Non-pigmented ciliary epithelial cell (primary cell): ENCODE measurements around the gene FSCB.
"Not testable (repeated sequence)": the region's sequence is repeated elsewhere in the genome, so short reads cannot be mapped to it uniquely, and the experiment has no call there.

Source experiments
- DNase-seq: peaks from one replicate; pipeline ENCODE4 v3.0.0-alpha.2; 2010; ENCODE audit warnings: low read depth

Gene FSCB, protein sequence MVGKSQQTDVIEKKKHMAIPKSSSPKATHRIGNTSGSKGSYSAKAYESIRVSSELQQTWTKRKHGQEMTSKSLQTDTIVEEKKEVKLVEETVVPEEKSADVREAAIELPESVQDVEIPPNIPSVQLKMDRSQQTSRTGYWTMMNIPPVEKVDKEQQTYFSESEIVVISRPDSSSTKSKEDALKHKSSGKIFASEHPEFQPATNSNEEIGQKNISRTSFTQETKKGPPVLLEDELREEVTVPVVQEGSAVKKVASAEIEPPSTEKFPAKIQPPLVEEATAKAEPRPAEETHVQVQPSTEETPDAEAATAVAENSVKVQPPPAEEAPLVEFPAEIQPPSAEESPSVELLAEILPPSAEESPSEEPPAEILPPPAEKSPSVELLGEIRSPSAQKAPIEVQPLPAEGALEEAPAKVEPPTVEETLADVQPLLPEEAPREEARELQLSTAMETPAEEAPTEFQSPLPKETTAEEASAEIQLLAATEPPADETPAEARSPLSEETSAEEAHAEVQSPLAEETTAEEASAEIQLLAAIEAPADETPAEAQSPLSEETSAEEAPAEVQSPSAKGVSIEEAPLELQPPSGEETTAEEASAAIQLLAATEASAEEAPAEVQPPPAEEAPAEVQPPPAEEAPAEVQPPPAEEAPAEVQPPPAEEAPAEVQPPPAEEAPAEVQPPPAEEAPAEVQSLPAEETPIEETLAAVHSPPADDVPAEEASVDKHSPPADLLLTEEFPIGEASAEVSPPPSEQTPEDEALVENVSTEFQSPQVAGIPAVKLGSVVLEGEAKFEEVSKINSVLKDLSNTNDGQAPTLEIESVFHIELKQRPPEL

DNA sequence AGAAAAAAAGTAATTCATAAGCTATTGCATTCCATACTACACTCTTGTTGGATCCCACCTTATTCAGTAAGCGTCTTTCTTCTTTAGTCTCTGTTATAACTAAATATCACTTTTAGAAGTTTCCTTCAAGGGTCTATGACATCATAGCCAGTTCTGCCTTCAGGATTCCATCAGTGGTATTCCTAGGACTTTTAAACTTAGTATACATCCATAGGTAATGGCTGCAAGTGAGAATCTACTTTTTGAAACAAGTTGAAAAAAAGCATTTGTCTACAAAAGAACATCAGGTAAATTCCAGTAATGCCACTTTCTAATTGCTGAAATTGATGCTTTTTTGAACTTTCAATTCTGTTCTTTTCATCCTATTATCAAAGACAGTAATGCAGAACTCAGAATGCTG, at the start of gene FSCB:
TSS of gene FSCB (minus strand) at position 101 of the 400 bp plus-strand sequence. CDS start 296 bp downstream, outside the sequence.
- no peak for DNase-seq

DNA sequence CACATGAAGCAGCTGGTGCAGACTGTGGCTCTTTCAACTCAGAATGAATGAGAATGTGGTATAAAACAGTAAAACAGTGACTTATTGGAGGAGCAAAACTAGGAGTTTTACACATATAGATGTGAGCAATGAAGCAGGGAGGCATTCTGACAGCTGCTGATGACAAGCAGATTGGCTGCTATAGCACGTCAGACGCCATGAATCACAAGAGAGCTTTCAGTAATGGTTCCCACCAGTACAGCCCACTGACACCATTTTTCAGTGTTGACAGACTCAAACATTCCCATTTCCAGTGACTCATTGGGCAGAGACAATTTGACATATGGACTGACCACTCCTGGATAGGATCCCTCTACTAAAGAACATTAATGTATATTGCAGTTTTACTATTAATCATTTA, 24.6 kb upstream of the FSCB start:
- no peak for DNase-seq

DNA sequence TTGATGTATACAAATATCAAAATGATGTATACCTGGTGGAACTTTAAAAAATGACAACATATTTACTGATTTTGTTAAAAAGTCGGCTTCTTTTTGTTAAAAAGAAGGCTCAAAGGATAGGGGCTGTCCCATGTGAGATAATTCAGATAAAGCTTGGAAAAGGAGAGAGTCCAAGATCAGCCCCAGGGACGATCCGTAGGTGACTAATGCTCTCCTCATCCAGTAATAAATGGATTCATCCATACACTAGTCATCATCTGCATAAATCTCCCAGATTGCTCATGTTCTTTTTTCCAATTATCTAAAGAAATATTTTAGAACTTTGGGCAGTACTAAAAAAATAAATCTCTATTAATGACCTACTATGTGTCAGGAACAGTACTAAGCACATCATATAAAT, 23.4 kb upstream of the FSCB start:
- DNase-seq: no peak

DNA sequence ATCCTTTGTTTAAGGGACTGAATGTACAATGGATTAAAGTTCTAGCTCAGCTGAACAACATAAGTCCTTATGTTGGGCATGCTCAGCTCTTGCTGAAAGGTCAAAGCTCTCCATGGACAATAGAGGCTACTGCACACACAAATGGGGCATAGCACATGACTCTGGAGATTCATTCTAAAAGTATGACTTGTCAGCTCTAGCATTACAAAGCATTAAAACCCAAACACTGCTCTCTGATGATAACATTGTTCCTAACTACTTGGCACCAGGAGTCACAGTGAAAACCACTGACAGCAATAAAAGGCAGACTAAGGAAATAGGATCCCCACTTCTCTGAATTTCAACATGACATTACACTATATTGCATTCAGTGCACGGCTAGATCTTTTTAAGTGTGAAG, 21.9 kb upstream of the FSCB start:
- no peak for DNase-seq

DNA sequence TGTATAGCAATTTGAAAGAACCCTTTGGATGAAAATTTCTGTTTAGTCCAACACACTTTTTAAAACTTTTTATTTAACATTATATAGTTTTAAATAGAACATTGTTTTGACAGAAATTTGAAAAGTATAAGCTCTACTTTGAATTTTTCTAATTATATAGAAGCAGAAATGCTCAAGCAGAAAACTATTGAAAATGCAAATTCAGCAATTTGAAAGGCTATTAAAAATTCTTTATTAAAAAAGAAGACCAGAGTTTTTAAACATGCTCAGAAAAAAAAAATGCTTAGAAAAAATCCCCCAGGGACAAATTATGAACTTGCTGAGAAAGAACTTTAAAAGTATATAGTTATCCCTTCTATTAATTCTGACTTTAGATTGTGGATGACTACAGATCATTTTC, 21.1 kb upstream of the FSCB start:
- DNase-seq: no peak

DNA sequence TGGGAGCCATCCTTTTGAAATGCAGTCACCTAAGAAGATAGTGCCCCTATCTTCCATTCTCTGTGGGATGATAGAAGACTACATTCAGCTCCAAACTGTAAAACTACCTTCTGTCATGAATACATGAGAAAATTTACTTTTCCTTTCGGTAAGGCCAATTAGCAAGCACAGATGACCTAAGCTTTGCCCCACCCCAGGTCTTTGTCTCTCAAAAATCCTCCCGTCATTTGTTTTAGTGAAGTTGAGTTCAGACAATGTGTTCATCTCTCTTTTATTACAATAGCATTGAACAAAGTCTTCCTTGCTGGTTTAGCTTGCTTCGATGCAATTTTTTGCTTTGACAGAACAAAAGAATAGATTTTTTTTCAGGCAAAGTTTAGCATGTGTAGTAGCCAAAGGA, 18.2 kb upstream of the FSCB start:
- DNase-seq: no peak

DNA sequence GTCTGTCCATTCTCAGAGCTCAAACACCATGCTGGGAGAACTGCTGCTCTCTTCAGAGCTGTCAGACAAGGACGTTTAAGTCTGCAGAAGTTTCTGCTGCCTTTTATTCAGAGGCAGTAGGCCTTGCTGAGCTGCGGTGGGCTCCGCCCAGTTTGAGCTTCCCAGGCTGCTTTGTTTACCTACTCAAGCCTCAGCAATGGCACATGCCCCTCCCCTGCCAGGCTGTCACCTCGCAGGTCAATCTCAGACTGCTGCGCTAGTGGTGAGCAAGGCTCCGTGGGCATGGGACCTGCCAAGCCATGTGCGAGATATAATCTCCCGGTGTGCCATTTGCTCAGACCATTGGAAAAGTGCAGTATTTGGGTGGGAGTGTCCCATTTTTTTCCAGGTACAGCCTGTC, 8.6 kb upstream of the FSCB start:
- DNase-seq: not testable (repeated sequence)

DNA sequence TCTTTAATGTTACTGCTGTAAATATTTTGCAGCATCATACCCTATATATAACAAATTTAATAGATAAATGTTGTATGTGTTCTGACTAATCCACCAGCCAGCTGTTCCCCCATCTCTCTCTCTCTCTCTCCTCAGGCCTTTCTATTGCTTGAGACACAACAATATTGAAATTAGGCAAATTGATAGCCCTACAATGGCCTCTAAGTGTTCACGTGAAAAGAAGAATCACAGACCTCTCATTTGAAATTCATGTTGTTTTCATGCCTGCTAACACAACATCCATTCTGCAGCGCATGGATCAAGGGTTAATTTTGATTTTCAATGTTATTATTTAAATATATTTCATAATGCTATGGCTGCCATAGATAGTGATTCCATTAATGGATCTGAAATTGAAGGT, 1.8 kb upstream of the FSCB start:
- DNase-seq: no peak

DNA sequence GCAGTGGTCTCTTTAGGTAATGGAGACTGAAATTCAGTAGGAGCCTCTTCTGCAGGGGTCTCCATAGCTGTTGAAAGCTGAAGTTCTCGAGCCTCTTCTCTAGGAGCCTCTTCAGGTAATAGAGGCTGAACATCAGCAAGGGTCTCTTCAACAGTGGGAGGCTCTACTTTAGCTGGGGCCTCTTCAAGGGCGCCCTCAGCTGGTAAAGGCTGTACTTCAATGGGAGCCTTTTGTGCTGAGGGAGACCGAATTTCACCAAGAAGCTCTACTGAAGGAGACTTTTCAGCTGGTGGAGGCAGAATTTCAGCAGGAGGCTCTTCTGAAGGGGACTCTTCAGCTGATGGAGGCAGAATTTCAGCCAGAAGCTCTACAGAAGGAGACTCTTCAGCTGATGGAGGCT, 1.5 kb downstream of the FSCB start:
- DNase-seq: no peak

DNA sequence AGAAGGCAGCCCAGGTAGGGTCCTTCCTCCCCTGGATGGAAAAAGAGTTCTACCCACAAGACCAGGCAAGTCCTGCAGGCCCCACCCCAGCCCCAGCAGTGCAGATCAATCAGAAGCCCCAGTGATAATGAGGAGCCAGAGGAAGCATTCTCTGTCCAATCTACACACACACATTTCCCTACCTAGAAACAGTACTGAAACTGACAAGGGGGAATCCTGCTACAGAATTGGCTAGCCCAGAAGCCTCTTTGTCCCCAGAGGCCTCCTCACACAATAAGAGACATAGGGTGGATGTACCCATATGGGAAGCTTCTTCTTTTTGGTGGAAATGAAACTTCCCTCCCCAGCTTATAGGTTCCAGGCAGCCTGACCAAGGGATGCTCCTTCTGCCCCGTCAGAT, 9.9 kb downstream of the FSCB start:
- DNase-seq: no peak

DNA sequence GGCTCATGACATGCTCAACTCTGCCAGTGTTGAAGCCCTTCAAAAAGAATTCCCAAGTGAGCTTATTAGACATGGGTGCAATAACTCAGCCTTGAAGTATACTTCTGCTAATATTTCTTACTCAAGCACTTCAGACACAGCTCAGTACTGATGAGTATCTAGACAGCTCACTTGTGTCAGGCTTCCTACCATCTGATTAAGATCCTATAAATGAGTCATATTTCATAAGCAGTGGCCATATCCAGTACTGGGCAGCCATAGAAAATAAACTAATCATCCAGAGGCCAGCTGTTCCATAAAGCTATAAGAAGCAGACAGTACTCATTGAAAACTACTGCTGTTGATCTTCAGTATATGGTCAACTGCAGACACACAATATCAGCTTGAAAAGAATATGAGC, 12.9 kb downstream of the FSCB start:
- no peak for DNase-seq

DNA sequence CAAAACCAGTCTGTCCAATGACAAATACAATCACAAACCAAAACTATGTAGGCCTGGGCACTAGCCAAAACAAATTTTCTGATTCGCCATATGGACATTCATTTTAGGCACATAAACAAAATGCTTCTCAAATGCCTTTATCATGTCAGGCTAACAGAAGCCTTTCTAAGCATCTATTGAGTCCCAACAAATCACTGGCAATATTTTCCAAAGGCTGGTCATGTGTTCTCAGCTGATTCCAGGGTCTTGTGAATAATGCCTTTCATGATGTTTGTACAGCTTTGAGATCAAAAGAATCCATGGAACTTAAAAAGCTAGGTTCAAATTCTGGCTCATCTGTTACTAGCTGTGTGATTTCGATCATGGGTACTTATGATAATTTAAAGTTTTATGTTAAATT, 16.1 kb downstream of the FSCB start:
- DNase-seq: no peak

DNA sequence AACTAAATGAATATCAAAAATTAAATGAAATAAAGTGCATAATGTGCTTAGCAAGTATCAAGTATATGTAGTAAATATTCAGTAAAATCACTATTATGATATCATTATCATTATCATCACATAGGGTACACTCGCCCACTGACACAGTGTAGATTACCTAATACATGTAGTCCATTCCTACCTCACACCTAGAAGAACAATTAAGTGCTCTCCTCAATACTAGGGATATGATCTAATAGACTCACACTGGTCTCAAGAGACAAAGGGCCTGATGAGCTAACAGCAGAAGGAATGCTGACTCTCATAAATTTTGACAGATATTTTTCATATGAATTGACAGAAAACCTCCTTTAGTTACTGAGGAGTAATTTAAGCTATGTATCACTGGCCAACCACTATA, 29.1 kb downstream of the FSCB start:
- no peak for DNase-seq

DNA sequence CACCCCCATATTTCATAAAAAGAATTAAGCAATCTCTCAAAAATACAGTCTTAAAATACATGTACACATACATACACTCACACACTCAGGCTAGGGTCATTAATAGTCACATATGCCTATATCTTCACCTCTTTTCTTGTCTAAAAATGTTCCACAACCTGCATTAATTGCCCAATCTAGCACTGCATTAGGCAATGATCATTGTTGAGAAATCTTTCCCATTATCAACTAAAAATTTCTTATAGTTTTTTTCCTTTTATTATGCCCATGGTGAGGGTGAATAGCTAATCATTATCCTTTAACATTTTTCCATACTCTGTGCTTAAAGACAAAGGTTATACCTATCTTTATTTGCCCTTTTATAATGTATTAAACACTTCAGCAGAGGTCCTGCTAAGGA, 38.3 kb downstream of the FSCB start:
- no peak for DNase-seq

DNA sequence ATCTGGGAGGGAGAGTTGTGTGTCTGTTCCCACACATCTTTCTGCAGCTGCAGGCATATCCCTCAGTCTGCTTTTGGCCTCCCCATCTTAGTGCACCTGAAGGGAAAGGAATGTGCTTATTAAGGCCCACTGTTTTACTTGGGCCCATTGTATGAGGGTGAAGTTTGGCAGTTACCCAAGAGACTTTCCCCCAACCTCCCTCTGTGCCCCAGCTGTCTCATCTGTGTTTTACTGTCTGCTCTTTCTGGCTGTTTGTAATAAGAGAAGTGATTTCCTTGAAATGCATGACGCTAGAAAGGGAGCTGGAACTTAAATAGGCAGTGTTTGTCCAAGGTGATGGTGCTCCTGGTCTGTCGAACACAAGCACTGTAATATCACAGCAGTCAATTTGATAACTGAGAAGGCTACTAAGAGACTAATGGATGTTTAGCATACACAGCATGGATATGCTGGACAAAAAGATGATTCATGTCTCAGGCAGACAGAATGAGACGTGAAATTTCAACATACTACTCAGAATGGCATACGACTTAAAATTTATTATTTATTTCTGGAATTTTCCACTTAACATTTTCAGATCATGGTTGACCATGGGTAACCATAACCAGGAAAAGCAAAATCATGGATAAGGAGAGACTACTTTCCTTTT, 43.6 kb downstream of the FSCB start:
- DNase-seq: no peak

DNA sequence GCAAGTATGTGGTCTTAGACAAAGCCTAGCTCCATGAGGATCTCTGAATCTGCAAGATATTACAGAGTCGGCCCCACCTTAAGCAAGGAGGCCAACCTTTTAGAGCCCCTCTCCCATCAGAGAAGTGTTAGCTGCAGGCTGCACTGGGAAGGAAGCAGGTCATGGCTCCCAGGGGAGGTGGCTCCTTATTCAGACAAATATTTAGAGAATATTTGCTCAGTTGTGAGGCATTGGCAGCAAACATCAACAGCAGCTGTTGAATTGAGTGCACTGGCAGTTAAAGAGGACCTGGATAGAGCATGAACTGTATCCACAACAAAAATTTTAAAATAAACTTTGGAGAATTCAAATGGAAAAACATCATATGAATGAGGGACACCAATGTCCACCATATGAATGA, 44.7 kb downstream of the FSCB start:
- DNase-seq: no peak

DNA sequence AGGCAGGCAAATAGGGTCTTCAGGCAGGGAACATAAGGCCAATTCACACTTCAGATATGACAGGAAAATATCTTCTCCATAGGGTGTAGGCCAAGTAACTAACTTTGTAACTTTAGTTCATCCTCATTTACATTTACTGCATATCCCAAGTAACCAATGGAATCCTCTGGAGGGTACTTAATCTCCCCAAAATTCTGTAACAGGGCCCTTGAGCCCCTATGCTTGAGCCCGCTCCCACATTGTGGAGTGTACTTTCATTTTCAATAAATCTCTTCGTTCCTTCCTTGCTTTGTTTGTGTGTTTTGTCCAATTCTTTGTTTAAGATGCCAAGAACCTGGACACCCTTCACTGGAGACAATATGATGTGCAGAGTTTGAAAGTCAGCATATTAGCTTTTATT, 45.3 kb downstream of the FSCB start:
- DNase-seq: no peak
